ENCODE measurements around the gene THAP2.

The THAP2 gene

DNA sequence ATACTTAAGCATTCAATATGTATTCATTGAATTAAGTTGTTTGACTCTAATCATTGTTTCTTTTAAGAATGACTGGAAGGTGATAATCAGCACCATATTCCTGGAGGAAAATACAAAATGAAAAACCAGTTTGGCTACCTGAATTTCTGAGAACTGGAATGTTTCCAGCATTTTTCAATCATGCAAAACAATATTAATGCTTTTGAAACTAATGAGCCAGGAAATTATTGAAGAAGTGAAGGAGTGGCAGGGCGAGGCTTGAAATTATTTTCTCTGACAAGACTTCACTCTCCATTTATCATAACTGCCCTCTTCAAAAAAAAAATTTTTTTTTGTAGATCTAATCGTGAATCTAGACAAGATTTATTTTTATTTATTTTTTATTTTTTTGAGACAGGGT is 40.8 kb downstream of the THAP2 start:
- FAIRE-seq = no peak

DNA sequence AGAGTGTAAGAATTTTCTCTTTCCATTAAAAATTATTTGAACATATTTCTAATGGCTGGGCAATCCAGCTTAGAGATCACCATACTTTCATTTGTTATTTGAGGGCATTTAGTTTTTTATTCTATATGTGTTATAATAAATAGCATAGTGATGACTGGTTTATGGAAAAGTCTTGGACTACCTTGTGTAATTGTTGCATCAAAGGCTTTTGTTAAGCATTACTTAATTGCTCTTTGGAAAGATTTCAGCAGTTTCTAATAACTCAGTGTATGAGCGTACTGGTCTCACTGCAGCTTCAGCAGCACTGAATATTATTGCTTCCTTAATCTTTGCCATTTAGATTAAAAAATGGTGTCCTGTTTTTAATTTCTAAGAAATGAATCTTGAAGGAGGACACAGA is 44.6 kb downstream of the THAP2 start:
- no peak for FAIRE-seq

DNA sequence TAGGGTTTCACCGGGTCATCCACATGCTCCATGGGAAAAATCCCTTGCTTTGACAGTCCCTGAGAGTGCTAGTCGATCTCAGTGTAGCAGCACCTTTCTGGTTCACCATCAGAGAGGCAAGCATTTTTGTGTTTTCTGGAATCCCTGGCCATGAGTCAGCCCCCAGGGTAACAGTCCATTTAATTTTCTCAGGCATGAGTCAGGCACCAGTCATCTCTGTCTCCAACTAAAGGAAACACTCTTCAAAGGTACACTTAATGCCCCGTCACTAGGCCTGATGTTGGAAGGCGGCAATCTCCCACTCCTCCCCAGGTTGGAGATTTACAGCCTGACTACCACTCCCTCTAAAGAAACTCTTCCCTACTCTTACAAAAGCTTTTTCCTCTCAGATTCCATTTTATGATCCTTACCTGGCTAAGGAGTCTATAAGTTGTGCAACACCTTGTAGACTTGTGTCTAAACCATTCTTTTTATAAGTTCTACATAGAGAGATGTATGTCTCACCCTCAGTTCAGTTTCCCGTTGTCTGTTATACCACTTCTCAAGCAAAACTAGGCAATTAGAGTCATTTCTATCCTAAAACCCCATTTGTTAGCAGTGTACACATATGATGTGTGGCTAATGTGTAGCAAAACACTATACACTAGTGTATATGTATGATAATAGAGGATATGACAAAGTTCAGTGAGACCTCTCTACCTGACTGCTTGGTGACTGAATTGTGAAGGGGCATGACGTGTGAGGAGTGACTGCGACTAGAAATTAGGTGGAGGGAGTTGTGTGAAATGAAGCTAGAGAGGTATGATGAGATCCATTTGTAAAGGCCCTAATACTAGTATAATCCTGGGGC is 46.4 kb downstream of the THAP2 start:
- no peak for FAIRE-seq

DNA sequence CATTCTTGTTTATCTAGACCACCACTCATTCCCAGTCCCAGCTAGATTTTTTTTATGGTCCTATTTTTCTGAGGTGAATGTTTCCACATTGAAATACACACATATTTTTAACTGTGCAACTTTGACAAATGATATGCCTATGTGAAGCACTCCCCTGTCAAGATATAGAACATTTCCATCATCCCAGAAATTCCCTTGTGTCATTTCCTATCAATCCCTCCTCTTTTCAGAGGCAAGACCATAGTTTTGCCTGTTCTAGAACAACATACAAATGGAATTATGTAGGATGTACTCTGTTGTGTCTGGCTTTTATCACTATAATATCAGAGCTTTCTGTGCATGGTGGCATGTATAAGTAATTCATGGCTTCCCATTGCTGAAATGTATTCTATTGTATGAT is 54.5 kb downstream of the THAP2 start:
- no peak for FAIRE-seq

DNA sequence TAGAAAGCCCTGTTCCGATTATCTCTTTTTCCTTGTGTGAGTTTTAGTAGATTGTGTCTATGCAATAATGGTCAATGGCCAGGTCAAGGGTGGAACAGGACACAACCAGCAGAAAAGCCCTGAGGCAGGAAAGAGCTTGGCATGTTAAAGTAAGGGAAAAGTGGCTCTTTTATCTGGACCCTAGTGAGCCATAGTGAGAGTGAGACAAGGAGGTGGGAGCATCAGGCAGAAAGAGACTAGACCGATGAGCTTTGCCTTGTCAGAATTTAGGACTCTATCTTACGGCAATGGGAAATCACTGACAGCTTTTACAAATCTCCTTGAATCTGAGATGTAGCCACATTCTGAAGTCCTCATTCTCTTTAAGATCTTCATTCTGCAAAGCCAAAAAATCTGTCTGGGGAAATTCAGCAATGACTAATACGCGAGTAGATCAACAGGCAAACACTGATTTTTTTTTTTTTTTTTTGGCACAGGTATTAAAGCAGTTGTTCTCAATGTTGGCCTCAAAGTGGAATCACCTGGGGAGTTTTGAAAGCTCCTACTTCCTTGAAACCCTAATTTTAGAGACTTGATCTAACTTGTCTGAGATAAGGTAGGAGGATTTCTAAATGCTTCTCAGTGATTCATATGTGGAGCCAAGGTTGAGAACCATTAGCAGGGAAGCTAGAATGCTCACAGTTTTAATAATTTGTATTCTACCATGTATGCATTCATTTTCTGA is 55.7 kb downstream of the THAP2 start:
- no peak for FAIRE-seq

DNA sequence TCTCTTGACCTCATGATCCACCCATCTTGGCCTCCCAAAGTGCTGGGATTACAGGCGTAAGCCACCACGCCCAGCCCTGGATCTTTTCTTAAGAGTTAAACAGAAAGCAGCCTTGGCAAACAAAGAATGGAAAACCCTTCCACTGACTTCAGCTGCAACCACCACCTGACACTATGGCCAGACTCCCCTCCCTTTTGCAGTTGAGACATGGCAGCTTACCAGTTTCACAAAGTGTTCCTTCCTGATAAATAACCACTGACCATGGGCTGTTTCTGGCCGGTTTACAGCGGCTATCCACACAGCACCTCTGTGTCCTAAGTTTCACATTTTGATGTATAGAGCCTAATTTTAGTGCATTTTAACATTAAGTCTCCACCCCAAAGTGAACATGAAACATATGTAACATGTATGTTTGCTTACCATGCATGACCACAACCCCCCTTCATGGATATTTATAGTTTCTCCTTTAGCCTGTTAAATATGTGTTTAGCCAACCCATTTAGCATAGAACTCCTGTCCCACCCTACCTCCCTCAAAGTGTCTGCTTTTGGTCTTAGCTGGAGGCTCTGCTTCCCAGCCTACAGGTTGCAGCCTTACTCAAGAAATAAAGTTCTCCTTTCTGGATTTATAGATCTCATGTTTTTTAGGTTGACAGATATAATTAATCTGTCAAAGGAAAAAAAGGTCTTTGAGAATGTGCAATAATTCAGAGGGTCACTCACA is 57.8 kb downstream of the THAP2 start:
- FAIRE-seq = no peak

DNA sequence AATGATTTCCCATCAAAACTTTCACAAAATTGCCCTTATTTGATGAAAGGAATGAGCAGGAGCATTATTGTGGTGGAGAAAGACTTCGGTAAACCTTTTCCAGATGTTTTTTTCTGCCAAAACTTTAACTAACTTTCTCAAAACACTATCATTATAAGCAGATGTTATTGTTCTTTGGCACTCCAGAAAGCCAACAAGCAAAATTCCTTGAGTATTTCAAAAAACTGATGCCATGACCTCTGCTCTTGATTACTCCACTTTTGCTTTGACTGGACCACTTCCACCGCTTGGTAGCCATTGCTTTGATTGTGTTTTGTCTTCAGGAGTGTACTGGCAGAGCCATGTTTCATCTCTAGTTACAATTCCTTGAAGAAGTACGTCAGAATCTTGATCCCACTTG is 60.9 kb downstream of the THAP2 start:
- no peak for FAIRE-seq

DNA sequence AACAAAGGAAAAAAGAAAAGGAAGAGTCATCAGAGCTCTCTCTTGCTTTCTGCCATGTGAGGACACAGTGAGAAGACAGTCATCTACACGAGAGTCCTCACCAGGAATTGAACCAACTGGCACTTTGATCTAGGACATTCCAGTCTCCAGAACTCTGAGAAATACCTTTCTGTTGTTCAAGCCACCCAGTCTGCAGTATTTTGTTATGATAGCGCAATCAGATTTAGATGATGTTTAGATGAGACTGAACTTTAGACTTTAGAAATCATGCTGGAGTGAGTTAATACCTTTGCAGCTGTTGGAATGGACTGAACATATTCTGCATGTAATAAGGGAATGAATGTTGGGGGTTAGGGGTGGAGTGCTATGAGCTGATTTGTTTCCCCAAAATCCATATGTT is 62.4 kb downstream of the THAP2 start:
- FAIRE-seq = no peak

DNA sequence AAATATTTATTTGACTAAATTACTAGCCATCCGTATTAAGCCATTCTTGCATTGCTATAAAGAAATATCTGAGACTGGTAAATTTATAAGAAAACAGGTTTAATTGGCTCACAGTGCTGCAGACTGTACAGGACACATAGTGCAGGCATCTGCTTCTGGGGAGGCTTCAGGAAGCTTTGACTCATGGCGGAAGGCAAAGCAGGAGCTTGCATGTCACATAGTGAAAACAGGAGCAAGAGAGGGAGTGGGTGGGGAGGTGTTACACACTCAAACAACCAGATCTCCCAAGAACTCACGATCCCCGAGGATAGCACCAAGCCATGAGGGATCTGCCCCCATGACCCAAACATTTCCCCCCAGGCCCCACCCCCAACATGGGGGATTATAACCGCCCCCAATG is 63.9 kb downstream of the THAP2 start:
- FAIRE-seq = no peak
